Activated CD8-positive, alpha-beta memory T cell treated with anti-CD3 and anti-CD28 coated beads for 36 hours (primary cell): ENCODE results near the gene CAMTA2. TPM values are rescaled to one million over a fixed set of nuclear protein-coding genes. Genes with fewer than 3 reads are reported as not detected.

Source experiments
- CTCF ChIA-PET: fragments of 350-600 bp; sonication (Branson Sonifier 250); formaldehyde crosslinking; loops from one replicate; lab custom pipeline; 2021; ENCODE audit warnings: antibody characterized with exemption; lab: Charles Lee
- POLR2A ChIA-PET: fragments of 350-600 bp; sonication (Branson Sonifier 250); formaldehyde crosslinking; loops from one replicate; lab custom pipeline; 2021; ENCODE audit warnings: antibody characterized with exemption; lab: Charles Lee
- total RNA-seq, 2 experiments: library from RNA; stranded (reverse); gene quantifications; one replicate each; pipeline ENCODE4 v1.2.3, GENCODE V29; 2021

Gene CAMTA2
- total RNA-seq, 2 experiments from 2014 or later, result 120 to 125 TPM

DNA sequence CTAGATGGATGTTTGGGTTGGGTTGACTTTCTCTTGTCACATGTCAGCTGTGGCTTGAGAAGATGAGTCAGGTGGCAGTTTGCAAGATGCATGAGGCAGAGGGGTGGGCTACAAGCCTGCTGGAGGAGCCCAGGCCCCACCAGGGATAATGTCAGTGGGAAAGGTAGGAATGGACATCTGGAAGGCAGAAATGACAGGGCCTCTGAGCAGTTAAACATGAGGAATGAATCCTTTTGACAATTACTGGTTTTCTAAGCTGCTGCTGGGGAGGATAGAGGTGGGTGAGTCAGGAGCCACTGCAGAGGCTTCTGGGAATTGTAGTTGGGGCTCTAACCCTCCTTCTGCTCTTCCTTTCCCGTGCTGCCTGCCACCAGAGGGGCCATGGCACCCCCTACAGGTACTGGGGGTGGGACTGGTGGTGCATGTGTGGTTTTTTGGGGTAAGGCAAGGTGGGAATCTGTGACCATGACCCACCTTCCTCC is 32.0 kb upstream of the CAMTA2 start:
- ChIA-PET CTCF (interaction anchor here (0.7 to 1.7 kb wide), 9 partner anchors 9 to 59 kb away, joined by 3 to 6 read pairs (median 4); partner anchors contain the start of genes INCA1 and KIF1C), POLR2A (interaction anchor here (1.2 kb wide), 1 partner anchor 52 kb away, joined by 3 read pairs; the partner anchor contains the start of gene SPAG7)

DNA sequence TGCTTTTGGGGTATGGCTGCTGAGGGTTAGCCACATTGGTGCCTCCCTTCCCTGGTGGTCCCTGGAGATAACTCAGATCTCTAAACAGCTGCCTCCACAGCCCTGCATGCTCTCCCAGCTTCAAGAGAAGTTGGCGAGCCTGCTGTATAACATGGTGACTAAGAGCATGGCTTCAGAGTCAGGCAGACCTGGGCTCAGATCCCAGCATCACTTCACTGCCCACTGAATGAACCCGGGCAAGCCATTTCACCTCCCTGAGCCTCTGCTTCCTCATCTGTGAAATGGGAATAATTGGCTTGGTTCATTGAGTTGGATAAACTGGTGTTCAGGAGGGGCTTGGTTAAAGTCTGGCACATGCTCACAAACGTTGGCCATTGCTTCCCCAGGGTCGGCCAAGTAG is 26.9 kb upstream of the CAMTA2 start:
- CTCF ChIA-PET, result no interaction called here
- POLR2A ChIA-PET, result interaction anchor here (0.6 kb wide), 1 partner anchor 19 kb away, joined by 6 read pairs; no protein-coding TSS in a partner anchor

GRCh38 chr17:5011928-5012327 is 24.5 kb upstream of the CAMTA2 start:
- ChIA-PET CTCF (no interaction called here), POLR2A (no interaction called here)

- CTCF ChIA-PET, result no interaction called here
- POLR2A ChIA-PET, result no interaction called here
These were observed 15.9 kb upstream of the CAMTA2 start for GRCh38 chr17:5003214-5003867.

DNA sequence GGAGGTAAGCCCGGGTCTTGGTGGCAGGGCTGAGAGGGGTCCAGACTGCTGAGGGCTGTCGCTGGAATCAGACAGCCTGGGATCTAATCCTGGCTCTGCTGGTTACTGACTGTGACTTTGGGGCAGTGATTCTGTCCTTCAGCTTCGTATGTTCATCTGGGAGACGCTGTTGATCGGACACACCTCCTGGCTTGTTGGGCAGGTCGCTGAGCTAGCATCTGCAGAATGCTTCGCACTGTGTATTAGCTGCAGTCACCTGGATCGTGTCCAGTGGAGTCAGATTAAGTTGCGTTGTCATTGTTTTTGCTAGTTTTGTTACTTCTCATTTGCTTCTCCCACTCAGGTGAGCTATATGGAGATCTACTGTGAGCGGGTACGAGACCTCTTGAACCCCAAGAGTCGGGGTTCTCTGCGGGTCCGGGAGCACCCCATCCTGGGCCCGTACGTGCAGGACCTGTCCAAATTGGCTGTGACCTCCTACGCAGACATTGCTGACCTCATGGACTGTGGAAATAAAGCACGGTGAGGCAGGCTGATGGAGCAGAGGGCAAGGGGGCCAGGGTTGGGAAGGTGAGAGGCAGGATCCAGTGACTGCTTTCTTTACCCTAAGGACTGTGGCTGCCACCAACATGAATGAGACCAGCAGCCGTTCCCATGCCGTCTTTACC is 14.8 kb upstream of the CAMTA2 start:
- ChIA-PET POLR2A (no interaction called here), CTCF (interaction anchor here (1.1 kb wide), 1 partner anchor 114 kb away, joined by 3 read pairs; no protein-coding TSS in a partner anchor)

GRCh38 chr17:5000237-5000639 is 12.8 kb upstream of the CAMTA2 start:
- POLR2A ChIA-PET, result no interaction called here
- CTCF ChIA-PET, result interaction anchor here (0.6 to 1.4 kb wide), 2 partner anchors 30 to 213 kb away, joined by 3 to 4 read pairs; no protein-coding TSS in a partner anchor

GRCh38 chr17:4999430-5000093 is 12.1 kb upstream of the CAMTA2 start:
- ChIA-PET POLR2A (no interaction called here), CTCF (interaction anchor here (0.6 to 1.4 kb wide), 3 partner anchors 29 to 38 kb away, joined by 3 to 4 read pairs (median 3); no protein-coding TSS in a partner anchor)

DNA sequence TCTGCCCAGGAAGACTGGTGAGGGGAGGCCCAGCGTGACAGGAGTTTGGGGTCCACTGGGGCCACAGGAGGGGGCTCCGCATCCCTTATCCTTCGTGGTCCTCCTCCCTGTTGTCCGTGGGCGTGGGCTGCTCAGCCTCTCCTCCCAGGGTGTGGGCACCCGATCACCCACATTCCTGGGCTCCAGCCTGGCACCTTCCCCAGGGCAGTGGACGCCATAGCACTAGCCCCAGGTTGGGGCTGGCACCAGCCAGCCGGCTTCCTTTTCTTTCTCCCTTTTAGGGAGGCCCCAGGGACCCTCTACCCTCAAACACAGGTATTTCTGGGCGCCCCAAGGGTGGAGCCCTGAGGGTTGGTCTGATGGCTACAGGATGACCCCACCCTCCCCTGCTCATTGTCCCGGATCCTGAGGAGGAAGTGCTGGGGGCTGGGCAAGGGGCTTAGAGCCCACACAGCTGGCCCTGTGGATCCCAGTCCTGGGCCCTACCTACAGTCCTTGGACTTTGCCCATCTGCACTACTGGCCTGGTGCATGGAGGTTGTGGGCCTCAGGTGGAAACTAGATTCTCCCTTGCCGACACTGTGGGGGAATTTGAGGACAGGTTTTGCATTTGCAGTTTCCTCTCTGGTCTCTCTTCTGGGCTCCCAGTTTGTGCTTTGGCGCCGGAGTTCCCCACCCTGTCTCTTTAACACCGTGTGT is 11.4 kb upstream of the CAMTA2 start:
- ChIA-PET CTCF (interaction anchor here (0.6 to 1.4 kb wide), 4 partner anchors 18 to 39 kb away, joined by 3 to 6 read pairs (median 4); no protein-coding TSS in a partner anchor), POLR2A (interaction anchor here (0.6 to 0.7 kb wide), 2 partner anchors 12 to 20 kb away, joined by 3 to 4 read pairs; no protein-coding TSS in a partner anchor)

GRCh38 chr17:4998027-4998731 is 10.7 kb upstream of the CAMTA2 start:
- POLR2A ChIA-PET, result interaction anchor here (0.6 to 1.1 kb wide), 5 partner anchors 11 to 58 kb away, joined by 3 to 6 read pairs (median 4); partner anchors contain the start of genes CAMTA2, RNF167 and SLC25A11
- CTCF ChIA-PET, result interaction anchor here (1.3 to 2.3 kb wide), 5 partner anchors 11 to 64 kb away, joined by 3 to 14 read pairs (median 4); partner anchors contain the start of gene CAMTA2

GRCh38 chr17:4997302-4998026 is 10.0 kb upstream of the CAMTA2 start, which contains the start of the genes INCA1 and KIF1C:
Gene INCA1 (minus strand): TSS chr17:4997522. CDS start chr17:4994437, 3,085 bp downstream.
Gene KIF1C (plus strand): TSS chr17:4997950. CDS start chr17:5000247, 2,297 bp downstream.
- POLR2A ChIA-PET, result interaction anchor here (0.6 to 1.1 kb wide), 4 partner anchors 10 to 57 kb away, joined by 3 to 6 read pairs (median 4); partner anchors contain the start of genes CAMTA2, PFN1, RNF167 and SLC25A11
- CTCF ChIA-PET, result interaction anchor here (0.9 to 2.3 kb wide), 7 partner anchors 10 to 81 kb away, joined by 3 to 14 read pairs (median 4); partner anchors contain the start of genes CAMTA2 and ZFP3

GRCh38 chr17:4994081-4994595 is 6.7 kb upstream of the CAMTA2 start:
- POLR2A ChIA-PET, result interaction anchor here (0.5 kb wide), 1 partner anchor 71 kb away, joined by 4 read pairs; no protein-coding TSS in a partner anchor
- CTCF ChIA-PET, result interaction anchor here (0.6 kb wide), 1 partner anchor 23 kb away, joined by 3 read pairs; no protein-coding TSS in a partner anchor

DNA sequence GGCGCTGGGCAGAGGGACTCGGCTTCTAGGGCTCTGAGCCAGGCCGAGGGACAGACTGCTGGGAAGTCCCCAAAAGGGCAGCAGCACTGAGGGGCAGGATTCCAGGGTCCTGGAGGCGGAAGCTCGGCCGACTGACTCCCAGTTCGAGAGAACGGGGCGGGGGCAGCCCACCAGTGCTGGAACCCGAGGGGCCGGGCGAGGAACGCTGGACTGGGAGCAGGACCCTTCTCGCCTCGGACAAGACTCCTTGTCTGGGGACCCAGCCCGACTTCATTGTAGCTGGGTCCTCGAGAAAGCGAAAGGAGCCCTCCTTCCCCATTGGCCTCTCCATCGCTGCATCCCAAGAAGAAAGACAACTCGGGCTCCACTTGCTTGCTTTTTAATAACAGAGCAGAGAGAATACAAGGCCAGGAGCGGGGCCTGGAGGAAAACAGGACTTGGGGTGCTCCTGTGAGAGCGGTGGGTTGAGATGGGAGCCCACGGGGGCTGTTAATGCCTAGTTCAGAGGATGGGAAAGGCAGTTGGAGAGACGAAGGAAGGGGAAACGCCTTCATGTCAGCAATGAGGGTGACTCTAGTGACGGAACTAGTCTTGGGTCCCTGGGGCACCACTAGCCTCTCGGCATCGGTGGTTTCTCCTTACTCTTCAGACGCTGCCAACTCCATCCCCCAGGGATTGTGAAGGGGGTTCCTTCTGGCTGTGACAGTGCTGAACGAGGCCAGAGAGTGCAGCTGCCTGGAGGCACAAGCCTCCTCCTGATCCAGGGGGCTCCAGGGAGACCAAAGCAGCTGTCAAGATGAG is 492 bp upstream of the CAMTA2 start:
- ChIA-PET POLR2A (interaction anchor here (0.7 to 1.8 kb wide), 7 partner anchors 9 to 40 kb away, joined by 3 to 7 read pairs (median 5); partner anchors contain the start of genes INCA1, KIF1C and SPAG7), CTCF (interaction anchor here (0.5 to 3.1 kb wide), 6 partner anchors 9 to 924 kb away, joined by 3 to 14 read pairs (median 4); partner anchors contain the start of genes INCA1, KIF1C and SPAG7)

DNA sequence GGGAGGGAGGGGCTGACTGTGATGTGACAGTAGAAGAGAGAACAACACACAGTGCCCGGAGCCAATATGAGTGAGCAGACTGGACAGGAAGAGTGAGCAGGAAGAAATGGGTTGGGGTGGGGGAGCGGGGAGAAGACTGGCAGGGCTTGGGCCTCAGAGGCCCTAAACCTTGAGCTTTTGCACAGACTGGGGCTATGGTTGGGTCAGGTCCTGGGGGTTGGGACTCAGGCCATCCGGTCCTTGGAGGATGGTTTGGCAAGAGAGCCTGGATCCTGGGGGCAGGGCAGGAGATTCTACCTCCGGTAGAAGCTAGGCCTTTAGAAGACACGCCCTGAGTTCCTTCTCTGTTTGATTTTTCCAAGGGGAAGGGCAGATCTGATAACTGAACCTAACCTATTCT is 1.1 kb downstream of the CAMTA2 start:
- CTCF ChIA-PET, result interaction anchor here (0.6 to 3.1 kb wide), 8 partner anchors 11 to 327 kb away, joined by 3 to 14 read pairs (median 4); partner anchors contain the start of genes INCA1, KIF1C, RNF167 and SLC25A11
- POLR2A ChIA-PET, result interaction anchor here (0.6 to 1.8 kb wide), 6 partner anchors 12 to 63 kb away, joined by 3 to 7 read pairs (median 5); partner anchors contain the start of gene SPAG7

GRCh38 chr17:4982305-4982704 is 5.2 kb downstream of the CAMTA2 start:
- POLR2A ChIA-PET, result no interaction called here
- CTCF ChIA-PET, result no interaction called here

DNA sequence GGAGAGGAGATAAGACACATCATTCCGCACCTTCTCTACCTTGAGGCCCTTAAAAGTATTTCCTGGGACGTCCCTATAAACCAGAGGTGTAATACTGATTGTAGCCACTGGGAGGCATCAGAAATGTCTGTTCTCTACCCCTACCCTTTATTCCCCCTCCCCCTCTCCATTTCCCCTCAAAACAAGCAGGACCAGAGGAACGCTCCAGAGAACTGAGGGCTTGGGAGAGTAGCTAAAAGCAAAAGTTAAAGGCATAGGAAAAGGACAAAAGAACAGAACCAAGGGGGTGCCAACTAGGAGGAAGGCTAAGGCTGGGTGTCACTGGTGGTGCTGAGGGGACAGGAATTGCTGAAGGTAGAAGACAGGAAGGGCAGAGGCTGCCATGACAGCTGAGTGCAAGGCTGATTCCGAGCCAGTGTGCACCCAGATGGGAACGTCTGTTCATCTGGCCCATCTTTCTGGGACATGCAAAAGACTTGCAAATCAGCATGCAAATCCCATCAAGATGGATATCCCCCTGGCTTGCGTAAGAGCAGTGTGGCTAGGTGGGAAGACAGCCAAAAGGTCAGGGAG is 6.7 kb downstream of the CAMTA2 start:
- POLR2A ChIA-PET, result interaction anchor here (1.2 kb wide), 1 partner anchor 12 kb away, joined by 3 read pairs; no protein-coding TSS in a partner anchor

More for the DNA sequence above, 6.7 kb downstream of the CAMTA2 start:
- CTCF ChIA-PET, result interaction anchor here (0.8 to 2.4 kb wide), 12 partner anchors 9 to 82 kb away, joined by 3 to 8 read pairs (median 6); partner anchors contain the start of genes KIF1C, PFN1 and SPAG7
